Upper lobe of left lung (tissue), 6 donors: ENCODE data around the gene TNXB. TPM values are rescaled to one million over a fixed set of nuclear protein-coding genes. Genes with fewer than 3 reads are reported as not detected.
A peak's percentile ranks its signal among the peaks of the same experiment; 100 is the strongest.

Experiments
- ATAC-seq, 2 donors: fragments of 200-7000 bp; cut with Tn5 transposase; one replicate each; pipeline ENCODE4 v1.9.1; 2022; ENCODE audit warnings: mild to moderate bottlenecking in 2 of 2, moderate library complexity in 2 of 2; ENCODE audit not compliant: low FRiP score in 2 of 2
- DNase-seq, 2 donors: peaks; one replicate each; pipeline ENCODE4 v3.0.0-alpha.2; 2019 to 2020
- H3K27ac ChIP-seq, 4 donors: fragments of 200-600 bp; sonication (generic); one replicate each; pipeline ENCODE4 v1.5.1; 2016 to 2019
- H3K27me3 ChIP-seq, 4 donors: fragments of 200-600 bp; sonication (generic); one replicate each; pipeline ENCODE4 v1.5.1; 2017 to 2019
- H3K36me3 ChIP-seq, 4 donors: fragments of 200-600 bp; sonication (generic); one replicate each; pipeline ENCODE4 v1.5.1; 2016 to 2019
- H3K4me1 ChIP-seq, 4 donors: fragments of 200-600 bp; sonication (generic); one replicate each; pipeline ENCODE4 v1.5.1; 2018 to 2019
- H3K4me3 ChIP-seq, 4 donors: fragments of 200-600 bp; sonication (generic); one replicate each; pipeline ENCODE4 v1.5.1; 2017 to 2019; ENCODE audit warnings: mild to moderate bottlenecking in 2 of 4, moderate library complexity in 1 of 4
- H3K9me3 ChIP-seq, 4 donors: fragments of 200-600 bp; sonication (generic); one replicate each; pipeline ENCODE4 v1.5.1; 2018 to 2019
- EP300 ChIP-seq, 4 donors: sonication (generic); formaldehyde crosslinking; IDR thresholded peaks; one replicate each; pipeline ENCODE4 v1.5.1; 2017; ENCODE audit warnings: antibody characterized with exemption in 4 of 4, control low read depth in 2 of 4
- POLR2A ChIP-seq, 4 donors: fragments of 450-650 bp; IDR thresholded peaks; one replicate each; pipeline ENCODE4 v1.5.1; 2016 to 2017; ENCODE audit warnings: antibody characterized with exemption in 4 of 4, mild to moderate bottlenecking in 2 of 4
- POLR2AphosphoS5 ChIP-seq, 2 donors: sonication (generic); formaldehyde crosslinking; IDR thresholded peaks; one replicate each; pipeline ENCODE4 v1.5.1; 2017; ENCODE audit warnings: antibody characterized with exemption in 2 of 2
- WGBS, 2 donors: methylation state at CpG; one replicate each; pipeline ENCODE4 v1.1.5; 2017 to 2018; 5-methylcytosine and 5-hydroxymethylcytosine counted together
- total RNA-seq, 6 donors: library from RNA; depleted of rRNA in 4 of 6; stranded (reverse); fragments of >200 nt in 4 of 6; gene quantifications; one replicate each; pipeline versions ENCODE4 v1.1.0 to v1.2.1, GENCODE V29; 2016 to 2021
- TF ChIP-seq, protein P1 (sequence below), 6 experiments: fragments of 450-650 bp in 4 of 6; fragments of 200-600 bp in 2 of 6; sonication (generic) in 2 of 6; IDR thresholded peaks; one replicate each; pipeline ENCODE4 v1.5.1; 2016 to 2019; ENCODE audit warnings: antibody characterized with exemption in 6 of 6
- donor health status: DM: no; HTN: no; CAD: no; lungs with moderate emphysema.
- donor health status: DM: no; HTN: yes; CAD: no; lungs with severe emphysema.

The TNXB gene
- total RNA-seq, 6 donors from 2014 or later, result 58.1 to 206 (median 151) TPM

DNA sequence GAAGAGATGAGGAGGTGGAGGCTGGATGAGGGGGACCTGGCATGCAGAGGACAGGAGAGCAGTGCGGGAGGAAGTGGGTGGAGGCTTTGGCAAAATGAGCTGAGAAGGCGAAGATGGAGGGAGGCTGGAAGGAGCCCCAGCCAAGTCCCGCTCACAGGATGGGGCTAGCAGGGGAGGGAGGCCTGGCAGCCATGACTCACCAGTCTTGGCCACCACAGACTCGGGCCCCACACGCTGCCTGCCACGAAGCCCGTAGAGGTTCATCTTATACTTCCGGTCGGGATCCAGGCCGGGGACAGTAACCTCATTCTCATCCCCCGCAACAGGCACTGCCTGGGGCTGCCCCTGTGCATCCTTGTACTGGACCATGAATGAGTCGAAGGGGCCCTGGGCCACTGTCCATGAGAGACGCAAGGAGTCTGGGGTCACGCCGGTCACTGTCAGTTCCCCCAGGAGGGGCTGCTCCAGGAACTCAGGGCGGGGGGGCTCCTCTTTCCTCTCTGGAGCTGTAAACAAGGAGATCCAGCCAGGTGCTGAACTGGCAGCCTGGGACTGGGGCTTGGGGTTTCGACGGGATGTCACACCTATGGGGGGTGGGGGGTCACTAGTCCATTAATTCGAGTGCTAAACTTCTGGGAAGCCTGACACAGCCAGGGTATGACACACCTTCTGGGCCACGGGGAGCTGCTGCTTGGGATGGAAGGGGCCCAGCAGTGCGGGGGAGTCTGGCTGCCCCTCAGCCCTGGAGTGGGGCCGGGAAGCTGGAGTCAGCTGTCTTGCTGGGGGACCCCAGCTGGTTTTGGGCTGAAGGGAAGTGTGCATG is 27.8 kb downstream of the TNXB start:
- ATAC-seq (peak; percentile 20 to 76), DNase-seq (no peak)
- no peaks in the 10 kb centered on the region for H3K9me3 ChIP-seq
- H3K4me3 ChIP-seq, result no peak overlapping the region
- H3K27ac ChIP-seq, result peak overlapping the region; percentile 35 to 75 (median 62)
- H3K36me3 ChIP-seq, result peaks cover 0 to 77% (median 19%) of the 10 kb centered on the region in 4 donors
- no peak for TF ChIP-seq POLR2AphosphoS5 (IDR thresholded peaks at IDR 0.05)
- TF ChIP-seq, protein P1, sequence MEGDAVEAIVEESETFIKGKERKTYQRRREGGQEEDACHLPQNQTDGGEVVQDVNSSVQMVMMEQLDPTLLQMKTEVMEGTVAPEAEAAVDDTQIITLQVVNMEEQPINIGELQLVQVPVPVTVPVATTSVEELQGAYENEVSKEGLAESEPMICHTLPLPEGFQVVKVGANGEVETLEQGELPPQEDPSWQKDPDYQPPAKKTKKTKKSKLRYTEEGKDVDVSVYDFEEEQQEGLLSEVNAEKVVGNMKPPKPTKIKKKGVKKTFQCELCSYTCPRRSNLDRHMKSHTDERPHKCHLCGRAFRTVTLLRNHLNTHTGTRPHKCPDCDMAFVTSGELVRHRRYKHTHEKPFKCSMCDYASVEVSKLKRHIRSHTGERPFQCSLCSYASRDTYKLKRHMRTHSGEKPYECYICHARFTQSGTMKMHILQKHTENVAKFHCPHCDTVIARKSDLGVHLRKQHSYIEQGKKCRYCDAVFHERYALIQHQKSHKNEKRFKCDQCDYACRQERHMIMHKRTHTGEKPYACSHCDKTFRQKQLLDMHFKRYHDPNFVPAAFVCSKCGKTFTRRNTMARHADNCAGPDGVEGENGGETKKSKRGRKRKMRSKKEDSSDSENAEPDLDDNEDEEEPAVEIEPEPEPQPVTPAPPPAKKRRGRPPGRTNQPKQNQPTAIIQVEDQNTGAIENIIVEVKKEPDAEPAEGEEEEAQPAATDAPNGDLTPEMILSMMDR (IDR thresholded peaks at IDR 0.05), result no peak
- TF ChIP-seq POLR2A (IDR thresholded peaks at IDR 0.05), result no peak
- no peak for TF ChIP-seq EP300 (IDR thresholded peaks at IDR 0.05)
- H3K27me3 ChIP-seq, result no peaks in the 10 kb centered on the region
- H3K4me1 ChIP-seq, result peaks cover 0 to 3% (median under 1%) of the 10 kb centered on the region in 4 donors
- WGBS, 2 donors, result 51 to 59% methylated on average over 8 to 17 of the region's 22 CpGs

DNA sequence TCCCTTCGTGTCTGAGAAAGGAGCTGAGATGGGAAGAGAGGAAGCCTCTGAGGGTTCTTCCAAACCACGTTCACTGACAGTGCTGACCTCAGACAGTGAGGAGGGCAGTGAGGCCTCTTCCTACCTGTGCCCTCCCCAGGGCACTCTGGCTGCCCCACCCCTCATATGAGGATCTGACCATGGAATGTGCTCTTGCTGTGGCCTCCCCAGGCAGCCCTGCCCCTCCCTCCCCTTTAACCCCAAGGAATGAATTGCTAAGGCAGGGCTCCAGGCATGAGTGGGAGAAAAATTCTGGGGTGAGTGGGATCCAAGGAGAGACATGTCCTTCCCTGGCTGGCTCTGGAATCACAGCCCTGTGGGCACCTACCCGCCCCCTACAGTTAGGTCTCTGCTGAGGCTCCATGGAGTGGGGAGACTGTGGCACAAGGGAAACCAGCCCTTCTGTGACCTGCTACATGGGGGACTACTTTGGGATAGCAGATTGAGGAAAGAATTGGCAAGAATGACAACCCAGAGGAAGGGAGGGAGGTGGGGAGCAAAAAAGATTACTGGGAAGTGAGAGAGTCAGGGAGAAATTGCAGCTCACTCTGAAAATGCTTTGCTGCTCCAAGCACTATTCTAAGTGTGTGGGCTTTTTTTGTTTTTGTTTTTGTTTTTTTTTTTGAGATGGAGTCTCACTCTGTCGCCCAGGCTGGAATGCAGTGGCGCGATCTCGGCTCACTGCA is 29.4 kb downstream of the TNXB start:
- no peak overlapping the region for H3K4me3 ChIP-seq
- peaks cover 0 to 72% (median 21%) of the 10 kb centered on the region in 4 donors for H3K36me3 ChIP-seq
- H3K4me1 ChIP-seq, result peaks cover 0 to 3% (median 0%) of the 10 kb centered on the region in 4 donors
- H3K27me3 ChIP-seq, result no peaks in the 10 kb centered on the region
- 74 to 75% methylated on average over 5 to 7 of the region's 7 CpGs for WGBS, 2 donors
- no peaks in the 10 kb centered on the region for H3K9me3 ChIP-seq
- peak overlapping the region in 1 of 4 donors; percentile 28 for H3K27ac ChIP-seq
- DNase-seq, result no peak
- no peak for ATAC-seq
- no peak for TF ChIP-seq POLR2AphosphoS5 (IDR thresholded peaks at IDR 0.05)
- TF ChIP-seq POLR2A (IDR thresholded peaks at IDR 0.05), result no peak
- TF ChIP-seq EP300 (IDR thresholded peaks at IDR 0.05), result no peak
- TF ChIP-seq, protein P1 (IDR thresholded peaks at IDR 0.05), result no peak

DNA sequence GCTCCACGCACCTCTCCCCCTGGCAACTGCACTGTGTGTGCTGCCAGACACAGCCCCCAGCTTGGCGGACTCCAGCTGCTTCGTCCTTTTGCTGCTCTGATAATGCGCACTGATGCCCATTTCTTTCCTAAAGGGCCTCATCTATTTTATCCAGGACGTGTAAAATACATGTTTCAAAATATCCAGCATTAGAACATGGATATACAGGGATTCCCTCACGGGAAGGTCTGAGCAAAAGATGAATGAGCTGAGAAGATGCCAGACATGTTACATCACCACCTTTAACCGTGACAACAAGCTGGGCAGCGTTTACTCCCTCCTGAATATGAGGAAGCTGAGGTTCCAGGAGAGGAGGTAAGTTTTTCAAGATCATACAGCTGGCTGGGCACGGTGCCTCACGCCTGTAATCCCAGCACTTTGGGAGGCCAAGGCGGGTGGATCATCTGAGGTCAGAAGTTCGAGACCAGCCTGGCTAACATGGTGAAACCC is 32.8 kb downstream of the TNXB start:
- Histone ChIP-seq H3K4me3 (no peak overlapping the region), H3K27me3 (no peaks in the 10 kb centered on the region), H3K27ac (peak overlapping the region in 2 of 4 donors; percentile 7), H3K9me3 (no peaks in the 10 kb centered on the region), H3K4me1 (peaks cover 0 to 1% (median 0%) of the 10 kb centered on the region in 4 donors), H3K36me3 (peaks cover 0 to 86% (median 25%) of the 10 kb centered on the region in 4 donors)
- 55 to 61% methylated on average over 12 of the region's 12 CpGs for WGBS, 2 donors
- peak in 1 of 2 donors; percentile 65 for ATAC-seq
- no peak for TF ChIP-seq EP300 (IDR thresholded peaks at IDR 0.05)
- TF ChIP-seq, protein P1 (IDR thresholded peaks at IDR 0.05), result no peak
- no peak for TF ChIP-seq POLR2AphosphoS5 (IDR thresholded peaks at IDR 0.05)
- TF ChIP-seq POLR2A (IDR thresholded peaks at IDR 0.05), result no peak
- no peak for DNase-seq

DNA sequence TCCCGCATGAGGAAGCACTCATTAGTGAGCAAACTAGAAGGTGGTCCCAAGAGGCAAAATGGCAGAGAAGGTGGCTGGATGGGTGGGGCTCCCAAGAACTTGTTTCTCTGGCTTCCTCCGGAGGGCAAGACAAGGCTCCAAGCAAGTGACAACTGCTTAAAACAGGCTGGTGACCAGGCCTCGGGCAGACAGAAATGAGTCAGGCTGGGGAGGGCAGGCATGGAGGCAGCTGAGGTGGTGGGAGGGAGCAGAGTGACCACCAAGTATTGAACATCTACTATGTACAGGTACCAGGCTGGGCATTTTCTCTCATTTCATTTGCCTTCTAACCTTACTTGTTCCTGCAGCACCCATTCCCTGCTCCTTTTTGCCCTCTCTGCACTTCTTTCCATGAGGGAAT is 33.4 kb downstream of the TNXB start:
- H3K36me3 ChIP-seq, result peaks cover 0 to 86% (median 25%) of the 10 kb centered on the region in 4 donors
- 79 to 85% methylated on average over 3 of the region's 3 CpGs for WGBS, 2 donors
- ATAC-seq, result no peak

More for the DNA sequence above, 33.4 kb downstream of the TNXB start:
- no peak for DNase-seq
- TF ChIP-seq, protein P1 (IDR thresholded peaks at IDR 0.05), result no peak
- TF ChIP-seq POLR2AphosphoS5 (IDR thresholded peaks at IDR 0.05) (no peak), EP300 (IDR thresholded peaks at IDR 0.05) (no peak), POLR2A (IDR thresholded peaks at IDR 0.05) (no peak)
- H3K9me3 ChIP-seq, result no peaks in the 10 kb centered on the region
- H3K27me3 ChIP-seq, result no peaks in the 10 kb centered on the region
- H3K4me1 ChIP-seq, result no peaks in the 10 kb centered on the region
- H3K27ac ChIP-seq, result no peak overlapping the region
- no peak overlapping the region for H3K4me3 ChIP-seq
